NB4 (cell line): ENCODE data around the gene TOP3B.

Experiments used
- CTCF ChIP-seq: IDR thresholded peaks from one replicate; pipeline ENCODE4 v1.5.1; 2012; ENCODE audit warnings: low read depth, low read length
- MYC ChIP-seq: IDR thresholded peaks from 2 replicates; pipeline ENCODE4 v1.6.1; 2011; ENCODE audit warnings: low read depth, low read length
- POLR2A ChIP-seq: IDR thresholded peaks from 2 replicates; pipeline ENCODE4 v1.6.1; 2011; ENCODE audit warnings: mild to moderate bottlenecking; ENCODE audit not compliant: insufficient read length; ENCODE audit errors: extremely low read depth

GRCh38 chr22:21981874-21982273, 713 bp downstream of the TOP3B start:
- no peak for TF ChIP-seq CTCF
- TF ChIP-seq POLR2A, result no peak
- no peak for TF ChIP-seq MYC
